GM19467 (cell line): ENCODE measurements around the gene ISOC1.

ENCODE experiments used
- ATAC-seq: cut with Tn5 transposase; IDR thresholded peaks from one replicate; pipeline ENCODE4 v1.9.1; 2021; ENCODE audit warnings: mild to moderate bottlenecking, moderate library complexity; ENCODE audit not compliant: unreplicated experiment

The ISOC1 gene

DNA sequence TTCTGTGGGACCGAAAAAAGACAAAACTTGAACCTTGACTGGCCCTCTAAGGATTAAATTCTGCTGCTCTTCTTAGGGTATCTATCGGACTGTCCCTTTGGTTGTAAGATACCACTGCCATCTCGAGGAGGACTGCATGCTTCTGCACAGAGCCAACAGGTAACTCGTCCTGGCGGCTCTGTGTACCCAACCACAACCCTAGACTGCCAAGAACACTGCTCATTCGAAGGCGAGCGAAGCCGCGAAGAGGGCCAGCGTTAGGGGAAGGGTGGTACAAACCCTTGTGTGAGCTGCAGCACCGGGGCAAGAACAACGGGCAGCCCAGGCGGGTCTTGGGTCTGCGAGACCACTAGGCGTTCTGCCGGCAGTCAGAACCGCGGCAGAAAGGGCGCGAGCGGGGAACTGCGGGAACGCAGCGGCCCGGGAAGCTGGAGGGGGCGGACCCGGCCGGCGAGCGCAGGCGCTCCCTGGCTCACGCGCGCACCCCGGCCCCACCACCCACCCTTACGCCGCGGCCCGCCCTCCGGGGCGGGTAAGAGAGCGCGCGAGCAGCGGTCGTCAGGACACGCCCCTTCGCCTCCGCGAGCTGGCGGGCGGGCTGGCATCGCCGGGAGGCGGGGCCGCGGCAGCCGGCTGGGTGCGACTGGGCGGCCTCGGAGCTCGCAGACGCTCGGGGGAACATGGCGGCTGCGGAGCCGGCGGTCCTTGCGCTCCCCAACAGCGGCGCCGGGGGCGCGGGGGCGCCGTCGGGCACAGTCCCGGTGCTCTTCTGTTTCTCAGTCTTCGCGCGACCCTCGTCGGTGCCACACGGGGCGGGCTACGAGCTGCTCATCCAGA is at the start of gene ISOC1:
Gene ISOC1 (plus strand): TSS at position 663 of the 837 bp plus-strand sequence. CDS start 18 bp downstream, at position 681.
- peak; percentile 90 for ATAC-seq

DNA sequence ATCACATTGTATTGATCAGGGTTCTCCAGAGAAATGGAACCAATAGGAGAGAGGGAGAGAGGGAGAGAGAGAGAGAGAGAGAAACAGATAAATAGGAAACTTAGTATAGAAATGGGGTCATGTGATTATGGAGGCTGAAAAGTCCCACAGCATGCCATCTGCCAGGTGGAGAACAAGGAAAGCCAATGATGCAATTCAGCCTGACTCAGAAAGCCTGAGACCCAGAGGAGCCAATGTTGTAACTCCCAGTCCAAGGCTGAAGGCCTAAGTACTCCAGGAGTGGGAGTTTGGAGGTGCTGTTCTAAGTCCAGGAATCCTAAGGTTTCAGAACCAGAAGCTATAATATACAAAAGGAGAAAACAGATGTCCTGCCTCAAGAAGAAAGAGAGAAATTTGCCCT is 48.4 kb upstream of the ISOC1 start:
- no peak for ATAC-seq

DNA sequence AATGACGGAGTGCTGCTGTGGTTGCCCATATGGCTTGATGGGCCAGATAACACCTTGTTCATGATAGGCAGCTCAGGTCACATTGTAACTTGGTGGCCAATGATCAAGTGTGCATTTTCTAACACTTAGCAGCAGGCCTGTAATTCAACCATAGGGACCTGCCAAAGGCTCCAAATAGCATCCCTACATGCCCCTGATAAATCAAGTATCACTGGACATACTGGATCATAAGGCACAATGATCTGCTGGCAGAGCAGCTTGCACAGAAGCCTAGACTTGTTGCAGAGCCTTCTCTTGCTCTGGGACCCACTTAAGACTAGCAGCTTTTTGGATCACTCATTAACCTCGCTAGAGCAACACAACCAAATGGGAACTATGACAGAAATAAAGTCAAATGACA is 46.0 kb upstream of the ISOC1 start:
- no peak for ATAC-seq

DNA sequence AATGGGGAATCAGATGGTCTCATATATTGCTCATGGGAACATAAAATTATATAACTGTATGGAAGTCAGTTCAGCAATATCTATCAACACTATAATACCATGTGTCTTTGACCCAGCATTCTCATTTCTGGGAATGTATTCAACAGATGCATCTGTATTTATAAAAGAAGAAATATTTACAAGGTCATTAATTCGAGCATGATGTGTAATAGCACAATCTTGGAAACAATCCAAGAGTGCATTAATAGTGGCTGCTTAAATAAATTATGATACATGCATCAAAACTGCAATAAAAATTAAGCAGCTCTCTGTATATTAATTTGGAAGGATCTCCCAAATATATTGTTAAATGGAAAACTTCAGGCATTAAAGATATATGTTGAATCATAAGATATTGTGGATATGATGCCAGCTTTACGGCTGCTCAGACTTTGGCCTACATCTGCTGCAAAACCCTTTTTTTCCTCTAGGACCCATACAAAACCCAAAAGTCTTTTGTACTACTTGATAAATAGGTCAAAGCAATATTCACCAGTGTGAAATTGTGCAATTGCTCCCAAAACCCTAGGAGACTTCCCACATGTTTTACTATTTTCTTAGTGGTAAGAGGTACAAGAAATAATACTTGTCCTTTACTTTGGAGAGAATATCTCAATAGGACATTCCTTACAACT is 45.3 kb upstream of the ISOC1 start:
- ATAC-seq: no peak

DNA sequence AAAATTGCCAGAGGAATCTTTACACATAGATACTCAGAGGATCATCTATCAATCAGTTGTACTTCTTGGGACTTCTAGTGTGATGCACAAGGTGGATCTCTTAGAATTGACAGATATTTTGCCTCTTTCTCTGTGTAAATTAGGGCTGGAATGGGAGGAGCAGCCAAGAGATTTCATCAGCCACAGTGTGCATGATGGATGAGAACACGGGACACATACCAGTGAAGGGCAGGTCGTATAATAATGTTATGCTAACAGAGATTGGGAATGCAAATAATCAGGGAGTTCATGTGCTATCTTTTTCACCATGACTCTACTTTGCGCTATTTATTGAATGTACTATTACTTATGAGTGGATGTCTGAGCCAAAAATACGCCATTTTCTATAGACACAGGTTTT is 43.3 kb upstream of the ISOC1 start:
- ATAC-seq: no peak

DNA sequence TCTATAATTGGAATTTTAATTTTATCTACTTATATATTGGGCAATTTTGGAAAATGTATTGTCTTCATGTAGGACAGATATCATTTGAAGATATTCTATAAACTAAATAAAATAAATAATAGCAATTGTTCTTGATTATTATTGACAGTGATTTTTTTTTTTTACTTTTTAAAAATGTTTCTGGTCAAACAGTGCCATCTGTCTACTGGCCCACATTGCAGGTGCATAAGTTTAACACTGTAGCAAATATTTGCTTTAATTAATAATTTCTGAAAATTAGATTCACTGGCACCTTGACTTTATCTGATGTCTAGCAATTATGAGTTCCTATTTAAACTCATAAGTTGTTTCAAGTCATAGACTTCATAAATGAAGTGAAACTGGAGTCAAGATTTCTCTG is 41.1 kb upstream of the ISOC1 start:
- no peak for ATAC-seq

DNA sequence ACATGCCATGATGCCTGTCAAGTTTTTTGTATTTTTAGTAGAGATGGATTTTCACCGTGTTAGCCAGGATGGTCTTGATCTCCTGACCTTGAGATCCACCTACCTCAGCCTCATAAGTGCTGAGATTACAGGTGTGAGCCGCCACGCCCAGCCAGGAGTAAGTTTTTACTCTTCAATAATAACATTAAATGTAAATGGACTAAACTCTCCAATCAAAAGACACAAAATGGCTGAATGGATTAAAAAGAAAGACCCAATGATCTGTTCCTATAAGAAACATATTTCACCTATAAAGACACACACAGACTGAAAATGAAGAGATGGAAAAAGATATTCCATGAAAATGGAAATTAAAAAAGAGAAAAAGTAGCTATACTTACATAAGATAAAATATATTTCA is 37.2 kb upstream of the ISOC1 start:
- ATAC-seq: no peak

DNA sequence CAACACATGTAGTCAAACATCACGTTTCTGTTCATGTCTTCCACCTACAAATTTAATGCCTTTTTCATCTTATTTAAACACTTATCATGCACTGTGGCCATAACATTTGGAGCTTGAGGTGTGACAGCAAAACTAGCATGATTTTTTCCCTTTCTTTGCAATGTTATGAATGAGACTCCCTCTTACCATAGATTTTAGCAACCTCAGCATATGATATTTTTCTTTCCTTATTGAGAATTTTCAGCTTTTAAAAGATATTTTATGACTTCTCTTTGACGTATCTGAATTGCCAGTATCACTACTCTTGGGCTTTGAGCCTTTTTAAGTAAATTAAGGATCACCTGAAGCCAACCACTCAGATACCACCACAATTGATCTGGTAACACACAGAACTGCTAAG is 32.7 kb upstream of the ISOC1 start:
- no peak for ATAC-seq

DNA sequence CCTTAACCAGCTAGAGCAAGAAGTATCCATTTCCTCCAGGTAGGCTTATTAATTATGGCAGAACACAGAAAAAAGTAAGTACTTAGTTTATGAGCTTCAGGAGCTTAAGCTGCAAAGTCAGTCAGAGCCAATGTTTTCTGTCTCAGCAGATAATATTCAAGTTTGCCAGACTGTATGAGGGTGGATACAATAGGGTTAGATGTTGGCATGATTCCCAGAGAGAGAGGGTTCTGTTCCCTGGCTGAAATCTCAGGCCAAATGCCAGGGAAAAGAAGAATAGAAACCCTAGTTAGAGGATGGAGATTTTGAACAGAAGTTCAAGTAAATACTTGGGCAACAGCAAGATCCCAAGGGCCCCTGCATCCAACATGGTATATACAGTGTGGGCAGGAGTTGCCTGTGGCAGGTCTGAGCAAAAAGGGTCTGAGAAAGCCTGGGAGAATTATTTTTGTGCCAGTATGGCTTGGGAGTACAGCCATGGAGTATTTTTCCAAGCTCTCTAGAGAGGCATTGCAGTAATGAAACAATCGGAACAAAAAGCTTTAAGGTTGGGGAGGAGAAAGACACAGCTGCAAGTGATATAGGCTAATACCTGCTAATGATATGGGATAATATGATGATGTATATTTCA is 31.0 kb upstream of the ISOC1 start:
- ATAC-seq: no peak

DNA sequence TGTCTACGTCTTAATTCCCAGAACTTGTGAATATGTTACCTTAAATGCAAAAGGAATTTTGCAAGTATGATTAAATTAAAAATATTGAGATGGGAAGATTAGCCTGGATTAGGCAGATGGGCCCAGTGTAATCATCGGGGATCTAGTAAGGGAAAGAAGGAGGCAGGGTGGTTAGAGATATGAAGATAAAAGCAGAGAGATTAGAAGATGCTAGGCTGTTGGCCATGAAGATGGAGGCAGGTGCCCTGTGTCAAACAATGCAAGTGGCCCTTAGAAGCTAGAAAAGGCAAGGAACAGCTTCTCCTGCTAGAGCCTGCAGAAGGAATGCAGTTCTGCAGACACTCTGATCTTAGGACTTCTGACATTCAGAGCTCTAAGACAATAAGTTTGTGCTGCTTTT is 28.8 kb upstream of the ISOC1 start:
- ATAC-seq: no peak

DNA sequence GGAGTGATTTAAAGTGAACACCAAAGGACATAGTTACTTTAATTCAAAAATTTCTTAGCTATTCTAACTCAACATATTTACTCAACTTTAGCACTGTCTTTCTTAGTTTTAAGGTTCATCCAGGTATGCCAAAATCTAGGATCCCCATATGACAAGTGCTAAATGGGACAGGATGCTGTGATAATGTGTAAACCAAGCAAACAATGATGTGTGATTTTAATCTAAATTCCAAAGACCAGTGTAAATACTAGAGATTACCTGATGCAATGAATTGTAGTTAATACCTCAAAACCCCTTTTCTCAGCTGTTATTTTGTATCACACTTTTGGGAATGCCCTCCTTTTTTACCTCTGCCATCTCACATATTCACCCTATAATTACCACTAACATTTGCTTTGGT is 26.8 kb upstream of the ISOC1 start:
- ATAC-seq: no peak

DNA sequence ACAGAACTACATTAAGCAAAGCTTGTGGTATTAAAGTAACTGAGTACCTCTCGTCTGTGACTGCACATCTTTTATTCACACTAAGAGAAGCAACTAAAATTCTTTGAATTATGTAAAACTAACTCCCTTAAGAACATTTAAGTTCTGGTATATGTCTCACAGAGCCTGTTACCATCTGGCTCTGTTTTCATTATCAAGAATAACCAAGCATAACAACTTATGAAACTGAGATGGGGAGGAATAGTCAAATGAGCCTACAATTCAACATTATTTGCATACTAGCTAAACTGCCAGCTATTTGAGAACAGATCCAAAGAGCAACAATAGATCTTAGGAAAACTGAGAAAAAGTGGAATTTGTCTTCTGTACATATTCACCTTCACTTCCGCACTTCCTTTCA is 25.3 kb upstream of the ISOC1 start:
- peak; percentile 64 for ATAC-seq

DNA sequence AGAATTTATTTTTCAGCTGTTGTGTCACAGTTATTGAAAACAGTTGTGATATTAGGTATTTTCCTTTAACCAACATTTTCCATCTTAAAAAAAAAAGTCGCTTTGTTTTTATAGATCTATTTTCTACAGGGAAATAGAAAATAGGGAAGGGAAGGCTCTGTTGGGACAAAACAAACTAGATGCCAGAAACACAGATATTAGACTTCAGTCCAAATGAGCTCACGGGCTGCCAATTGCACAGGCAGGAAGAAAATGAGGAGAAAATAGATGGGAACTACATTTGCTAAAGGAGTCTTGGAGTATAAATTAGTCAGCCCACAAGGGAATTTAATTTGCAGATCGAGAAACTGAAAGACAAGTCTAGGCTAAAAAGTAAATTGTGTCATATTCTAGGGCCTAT is 21.4 kb upstream of the ISOC1 start:
- ATAC-seq: no peak

DNA sequence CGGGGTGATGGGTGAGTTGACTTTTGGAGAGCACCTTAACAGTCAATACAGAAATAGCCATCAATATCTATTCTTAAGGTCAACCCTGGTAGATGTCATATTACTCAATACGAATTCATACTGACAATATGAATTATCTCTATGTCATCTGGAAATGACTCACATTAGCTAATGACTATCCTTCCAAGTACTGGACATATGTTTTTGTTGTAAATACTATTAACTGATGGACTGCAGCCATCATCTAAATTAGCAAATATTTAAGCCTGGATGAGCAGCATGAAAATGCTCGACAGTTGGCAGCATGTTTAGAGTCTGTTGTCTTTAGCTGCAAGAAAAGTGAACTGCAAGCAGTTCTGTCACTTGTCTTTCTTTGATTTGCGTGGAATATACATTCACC is 19.6 kb upstream of the ISOC1 start:
- no peak for ATAC-seq

DNA sequence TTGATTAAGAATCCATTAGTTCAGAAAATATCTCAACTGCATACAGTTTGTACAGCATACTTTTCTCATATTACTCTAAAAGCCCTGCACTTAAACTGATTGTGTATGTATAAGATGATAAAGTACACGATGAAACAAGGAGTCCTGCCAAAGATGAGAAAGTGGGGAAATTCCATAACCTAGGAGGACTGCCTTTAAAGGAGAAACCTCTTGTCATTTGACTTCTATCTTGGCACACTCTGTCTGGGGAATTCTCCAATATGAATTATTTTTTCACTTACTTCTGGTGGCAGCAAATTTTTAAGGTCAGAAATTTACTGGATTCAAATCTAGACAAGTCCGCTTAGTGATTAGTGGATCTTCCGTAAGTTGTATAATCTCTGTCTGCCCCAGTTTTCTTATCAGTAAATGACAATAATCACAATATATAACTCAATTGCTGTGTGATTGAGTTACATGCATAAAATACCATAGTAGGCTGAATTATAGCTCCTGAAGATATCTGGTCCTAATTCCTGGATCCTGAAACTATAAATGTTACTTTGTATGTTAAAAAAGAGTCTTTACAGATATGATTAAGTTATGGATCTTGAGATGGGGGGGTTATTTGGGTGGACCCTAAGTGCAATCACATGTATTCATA is 17.0 kb upstream of the ISOC1 start:
- ATAC-seq: no peak

DNA sequence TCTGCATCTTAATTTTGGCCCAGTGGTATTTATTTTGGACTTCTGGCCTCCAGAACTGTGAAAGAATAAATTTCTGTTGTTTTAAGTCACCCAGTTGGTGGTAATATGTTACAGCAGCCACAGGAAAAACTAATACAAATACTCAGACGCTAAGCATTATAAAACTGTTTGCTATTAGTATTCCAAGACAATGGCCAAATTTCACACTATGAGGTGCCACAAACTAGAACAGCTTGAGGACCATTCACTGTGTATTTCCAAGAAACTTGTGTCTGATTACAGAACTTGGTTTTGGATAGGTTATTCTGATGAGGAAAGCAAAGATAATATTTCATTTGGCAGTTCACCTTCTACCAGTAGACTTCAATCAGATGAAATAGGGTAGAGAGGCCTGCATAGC is 16.3 kb upstream of the ISOC1 start:
- ATAC-seq: no peak

DNA sequence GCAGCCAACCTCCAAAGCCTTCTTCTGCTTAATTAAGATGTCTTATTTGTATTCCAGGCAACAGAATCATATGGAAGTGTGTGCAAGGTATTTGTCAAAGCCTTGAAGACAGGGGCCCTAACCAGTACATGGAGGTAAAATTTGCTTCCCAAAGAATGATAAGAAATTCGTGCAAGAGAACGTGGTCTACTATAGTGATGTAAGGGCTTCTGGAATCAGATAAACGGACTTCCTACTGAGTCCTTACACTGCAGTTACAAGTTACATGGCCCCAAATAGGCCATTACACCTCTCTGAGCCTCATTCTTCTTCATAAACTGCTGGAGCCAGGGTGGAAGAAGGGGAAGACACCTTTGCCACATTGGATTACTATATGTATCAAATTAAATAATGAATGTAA is 15.9 kb upstream of the ISOC1 start:
- no peak for ATAC-seq

DNA sequence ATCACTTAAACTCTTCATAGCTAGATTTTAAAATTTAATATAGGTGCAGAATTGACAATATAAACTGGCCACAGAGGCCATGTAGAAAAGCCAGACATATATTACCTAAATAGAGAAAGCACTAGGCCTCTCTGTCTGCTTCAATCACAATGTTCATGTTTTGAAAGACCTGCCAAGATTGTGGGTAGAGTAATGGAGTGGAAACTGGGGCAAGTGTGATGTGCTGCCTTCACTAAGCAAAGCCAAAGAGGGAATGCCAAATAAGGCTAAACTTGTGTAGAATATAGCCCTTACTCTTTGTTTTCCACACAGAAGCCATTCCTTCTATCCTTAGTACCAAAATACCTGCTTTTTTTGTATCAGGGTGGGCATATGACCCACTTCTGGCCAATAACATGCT is 15.1 kb upstream of the ISOC1 start:
- no peak for ATAC-seq

DNA sequence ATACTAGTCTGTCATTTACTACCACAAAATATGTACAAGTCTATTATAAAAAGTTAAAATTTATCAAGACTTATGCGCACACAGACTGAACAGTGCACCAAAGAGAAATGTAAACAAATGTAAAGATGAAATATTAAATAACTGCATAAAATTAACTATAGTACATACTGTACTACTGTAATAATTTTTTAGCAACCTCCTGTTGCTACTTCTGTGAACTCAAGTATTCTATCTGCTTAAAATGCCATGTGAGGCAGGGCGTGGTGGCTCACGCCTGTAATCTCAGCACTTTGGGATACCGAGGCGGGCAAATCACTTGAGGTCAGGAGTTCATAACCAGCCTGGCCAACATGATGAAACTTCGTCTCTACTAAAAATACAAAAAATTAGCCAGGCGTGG is 13.8 kb upstream of the ISOC1 start:
- ATAC-seq: no peak

DNA sequence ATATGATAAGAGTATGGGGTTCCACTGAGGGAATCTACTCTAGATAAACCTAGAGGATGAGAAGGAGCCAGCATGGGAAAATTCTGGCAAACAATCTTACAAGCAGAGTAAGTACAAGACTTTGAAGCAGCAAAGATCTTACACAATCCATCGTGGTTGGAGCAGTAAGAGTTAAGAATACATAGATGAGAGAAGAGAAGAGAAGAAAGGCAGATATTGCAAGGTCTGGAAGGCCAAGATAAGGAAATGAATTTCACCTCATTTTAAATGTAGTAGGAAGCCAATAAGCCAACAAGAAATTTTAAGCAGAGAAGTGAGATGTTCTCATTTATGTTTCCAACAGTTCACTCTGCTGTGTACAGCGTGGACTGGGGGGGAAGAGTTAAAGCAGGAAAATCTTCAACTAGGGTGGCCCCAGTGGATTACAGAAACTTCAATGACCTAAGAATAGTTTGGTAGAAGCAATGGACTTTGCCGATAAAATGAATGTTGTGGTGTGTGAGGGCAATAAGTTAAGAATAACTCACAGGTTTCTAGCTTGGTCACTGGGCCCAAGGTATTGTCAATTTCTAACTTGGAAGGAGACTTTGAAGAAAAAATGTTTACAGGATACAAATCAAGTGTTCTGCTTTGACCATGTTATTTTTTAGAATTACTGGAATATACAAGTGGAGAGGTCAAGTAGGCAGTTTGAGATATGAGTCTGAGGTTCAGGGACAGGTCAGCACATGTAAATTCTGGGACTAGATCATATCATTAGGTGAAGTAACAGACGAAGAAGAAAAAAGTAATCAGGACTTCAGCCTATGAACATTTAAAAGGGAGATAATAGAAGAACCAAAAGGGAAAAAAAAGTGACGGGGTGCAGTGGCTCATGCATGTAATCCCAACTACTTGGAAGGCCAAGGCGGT is 12.1 kb upstream of the ISOC1 start:
- ATAC-seq: no peak
